ENCODE measurements around the gene CLTB. TPM values are rescaled to one million over a fixed set of nuclear protein-coding genes. Genes with fewer than 3 reads are reported as not detected.
A peak's percentile ranks its signal among the peaks of the same experiment; 100 is the strongest.

Gene CLTB
- total and polyA plus RNA-seq, 10 of the 15 experiments (the other 5 are each of a cell fraction or from before 2014, with no cell fraction given) = 1.6 to 52.8 (median 36.9) TPM

GRCh38 chr5:176447978-176448608, 31.8 kb upstream of the CLTB start, which contains the start of gene FAF2 (continued):
- no peak for TF ChIP-seq KAT2A (conservative IDR thresholded peaks at IDR 0.05; ENCODE audit: control insufficient read depth, low read depth, low read length)

DNA sequence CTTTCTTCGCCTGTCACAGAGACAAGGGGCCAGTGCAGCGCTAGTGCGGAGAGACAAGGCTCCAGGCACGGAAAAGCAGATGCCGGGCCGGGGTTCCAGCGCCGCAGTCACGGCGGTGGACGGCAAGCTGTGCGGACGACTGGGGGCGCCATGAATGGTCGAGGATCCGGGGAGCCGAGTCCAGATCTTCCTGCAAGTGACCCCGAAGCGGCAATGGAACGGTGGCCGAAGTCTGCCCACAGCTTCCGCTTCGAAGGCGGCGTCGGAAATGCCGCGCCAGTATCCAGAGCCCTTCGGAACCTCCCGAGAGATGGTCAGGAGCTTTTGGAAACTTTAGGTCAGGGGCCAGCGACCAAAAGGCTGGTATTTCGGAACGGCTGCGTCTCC, 31.2 kb upstream of the CLTB start:
- Histone ChIP-seq H3K4me1 (ENCODE audit: control insufficient read depth, insufficient read depth, low read length) (peaks cover 6% of the 10 kb centered on the region; the same call in 1 of the 2 replicates), H4K20me1 (ENCODE audit: control insufficient read depth, insufficient read depth) (no peaks in the 10 kb centered on the region), H3K9me3 (replicated peaks; ENCODE audit: control insufficient read depth, insufficient read depth, low read length) (no peaks in the 10 kb centered on the region), H3K36me3 (ENCODE audit: control insufficient read depth in 2 of 2, insufficient read depth in 2 of 2, low read length in 1 of 2) (no peaks in the 10 kb centered on the region; a peak in 1 of 4 replicates), H3K79me2 (ENCODE audit: control insufficient read depth, insufficient read depth, low read length) (peaks cover 36% of the 10 kb centered on the region), H3K4me3 (peak overlapping the region; percentile 84), H3K27ac (ENCODE audit: control insufficient read depth, insufficient read depth) (peak overlapping the region; percentile 69), H2AFZ (ENCODE audit: control insufficient read depth, low read depth, low read length) (peak overlapping the region; percentile 93), H3K27me3 (replicated peaks in 1 of 2; ENCODE audit: control insufficient read depth in 2 of 2, insufficient read depth in 2 of 2, low read length in 1 of 2) (no peaks in the 10 kb centered on the region), H3K4me2 (ENCODE audit: control insufficient read depth, insufficient read depth) (peak overlapping the region; percentile 99), H3K9ac (ENCODE audit: control insufficient read depth, insufficient read depth, low read length) (peak overlapping the region; percentile 74)
- SMC1A ChIA-PET (ENCODE audit: uncharacterized antibody, unreplicated experiment) = interaction anchor here (1.0 to 1.4 kb wide), 5 partner anchors 17 to 91 kb away, joined by 3 to 4 read pairs (median 3); no protein-coding TSS in a partner anchor
- 0 out of 2 replicates have a peak, but pooled peaks have one; percentile 20 for TF ChIP-seq CREM (IDR thresholded peaks at IDR 0.05; ENCODE audit: low read depth)
- 0 out of 2 replicates have a peak, but pooled peaks have one; percentile 14 for TF ChIP-seq STAT1 (conservative IDR thresholded peaks at IDR 0.05)
- no peak for TF ChIP-seq KAT2A (conservative IDR thresholded peaks at IDR 0.05; ENCODE audit: control insufficient read depth, low read depth, low read length)
- TF ChIP-seq DPF2 (IDR thresholded peaks at IDR 0.05) = 0 out of 2 replicates have a peak, but pooled peaks have one; percentile 1
- TF ChIP-seq IKZF1 (conservative IDR thresholded peaks at IDR 0.05) = peak; percentile 52; the same call in 1 of the 2 replicates
- peak; percentile 41; the same call in 1 of the 2 replicates for TF ChIP-seq EED (IDR thresholded peaks at IDR 0.05; ENCODE audit: low read depth)
- 0 out of 2 replicates have a peak, but pooled peaks have one; percentile 14 for TF ChIP-seq HCFC1 (IDR thresholded peaks at IDR 0.05; ENCODE audit: low read length)
- 0 out of 2 replicates have a peak, but pooled peaks have one; percentile 45 for TF ChIP-seq PML (IDR thresholded peaks at IDR 0.05; ENCODE audit: low read length)
- TF ChIP-seq MEF2B (IDR thresholded peaks at IDR 0.05; ENCODE audit: partially characterized antibody, poor library complexity, severe bottlenecking) = no peak
- peak; percentile 57 for TF ChIP-seq GATAD2B (conservative IDR thresholded peaks at IDR 0.05; ENCODE audit: low read depth)
- TF ChIP-seq YY1 (IDR thresholded peaks at IDR 0.05; ENCODE audit: low read depth, low read length) = peak; percentile 60; the same call in 1 of the 2 replicates
- TF ChIP-seq LARP7 (IDR thresholded peaks at IDR 0.05) = peak; percentile 61; the same call in 1 of the 2 replicates
- TF ChIP-seq RB1 (IDR thresholded peaks at IDR 0.05; ENCODE audit: borderline replicate concordance) = 0 out of 2 replicates have a peak, but pooled peaks have one; percentile 32
- TF ChIP-seq, protein P1, sequence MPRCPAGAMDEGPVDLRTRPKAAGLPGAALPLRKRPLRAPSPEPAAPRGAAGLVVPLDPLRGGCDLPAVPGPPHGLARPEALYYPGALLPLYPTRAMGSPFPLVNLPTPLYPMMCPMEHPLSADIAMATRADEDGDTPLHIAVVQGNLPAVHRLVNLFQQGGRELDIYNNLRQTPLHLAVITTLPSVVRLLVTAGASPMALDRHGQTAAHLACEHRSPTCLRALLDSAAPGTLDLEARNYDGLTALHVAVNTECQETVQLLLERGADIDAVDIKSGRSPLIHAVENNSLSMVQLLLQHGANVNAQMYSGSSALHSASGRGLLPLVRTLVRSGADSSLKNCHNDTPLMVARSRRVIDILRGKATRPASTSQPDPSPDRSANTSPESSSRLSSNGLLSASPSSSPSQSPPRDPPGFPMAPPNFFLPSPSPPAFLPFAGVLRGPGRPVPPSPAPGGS (IDR thresholded peaks at IDR 0.05; ENCODE audit: borderline replicate concordance, insufficient read depth, low read depth, low read length, poor library complexity, severe bottlenecking) = no peak
- CTCF ChIA-PET = interaction anchor here (0.7 to 2.3 kb wide), 27 partner anchors 9 to 663 kb away, joined by 3 to 22 read pairs (median 4); partner anchors contain the start of genes CLTB, HIGD2A, NOP16 and RNF44
- RAD21 ChIA-PET (ENCODE audit: unreplicated experiment) = interaction anchor here (1.0 to 1.9 kb wide), 5 partner anchors 31 to 96 kb away, joined by 3 to 9 read pairs (median 6); partner anchors contain the start of genes CLTB and RNF44
- POLR2A ChIA-PET = interaction anchor here (0.5 to 2.5 kb wide), 8 partner anchors 9 to 1145 kb away, joined by 3 to 12 read pairs (median 4); partner anchors contain the start of genes RNF44 and TMED9
- intact Hi-C loops (cut with micrococcal nuclease; ENCODE audit: unreplicated experiment) (loop anchor here (5.0 kb wide), 1 partner anchor 90 kb away; the partner anchor contains the start of gene RNF44), in situ Hi-C loops (cut with MboI) (no loop called here)
- TSS peak; percentile 95 for BruUV-seq (replicated peaks)
- ATAC-seq (peak; percentile 56), FAIRE-seq (no peak), DNase-seq (ENCODE audit: low read depth, low spot score) (no peak)
- WGBS (ENCODE audit: insufficient coverage, insufficient replicate concordance, low lambda C conversion rate, missing lambda C conversion rate) = under 1% methylated on average over 34 of the region's 34 CpGs

All from GM12878 (cell line).